M059J (cell line): ENCODE data around the gene DYNLT5. TPM values are rescaled to one million over a fixed set of nuclear protein-coding genes. Genes with fewer than 3 reads are reported as not detected.
"Not testable (repeated sequence)": the region's sequence is repeated elsewhere in the genome, so short reads cannot be mapped to it uniquely, and the experiment has no call there.

Experiments used
- DNase-seq: peaks from one replicate; pipeline ENCODE4 v3.0.0-alpha.2; 2012; ENCODE audit warnings: low read depth
- total RNA-seq: library from RNA; depleted of rRNA; stranded (reverse); fragments of >200 nt; shearing (Covaris generic); gene quantifications from 2 replicates; pipeline ENCODE4 v1.2.3, GENCODE V29; 2014

Gene DYNLT5
- total RNA-seq, 1 experiment from 2014 or later, result 7.8 TPM

DNA sequence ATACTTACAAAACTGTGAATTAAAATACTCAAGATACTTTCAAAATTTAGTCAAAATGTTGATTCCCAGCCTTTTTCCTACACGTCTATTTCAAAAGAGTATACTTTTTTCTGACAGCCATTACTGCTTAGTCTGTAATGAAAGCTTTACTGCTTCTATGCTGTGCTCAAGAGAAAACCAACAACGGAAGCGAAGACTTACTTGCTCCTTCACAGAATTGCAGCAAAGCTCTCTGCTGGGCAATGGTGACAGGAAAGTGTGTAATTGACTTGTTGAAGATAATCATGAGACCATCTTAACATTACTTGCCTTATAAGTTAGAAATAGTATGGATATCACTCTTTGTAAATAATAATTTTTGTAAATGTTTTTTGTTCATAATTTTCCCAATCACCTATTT lies 1.7 kb upstream of the DYNLT5 start:
- no peak for DNase-seq

DNA sequence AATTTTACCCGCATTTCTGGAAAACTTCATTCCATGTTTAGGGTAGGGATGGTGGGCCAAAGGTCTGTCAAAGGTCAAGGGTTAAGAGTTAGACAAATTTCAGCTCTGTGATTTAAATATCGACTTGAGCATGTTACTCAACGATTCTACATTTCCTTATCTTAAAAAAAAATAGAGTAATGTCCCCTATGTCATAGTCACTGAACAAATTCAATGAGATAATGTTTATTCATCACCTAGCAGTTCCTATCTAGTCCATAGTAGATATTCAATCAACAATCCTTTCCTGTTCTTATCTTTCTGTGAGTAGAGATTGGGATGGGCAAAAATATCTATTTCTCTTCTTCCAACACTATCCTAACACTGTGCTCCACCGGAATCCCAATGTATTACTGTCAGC lies 1.1 kb upstream of the DYNLT5 start:
- DNase-seq, result no peak

DNA sequence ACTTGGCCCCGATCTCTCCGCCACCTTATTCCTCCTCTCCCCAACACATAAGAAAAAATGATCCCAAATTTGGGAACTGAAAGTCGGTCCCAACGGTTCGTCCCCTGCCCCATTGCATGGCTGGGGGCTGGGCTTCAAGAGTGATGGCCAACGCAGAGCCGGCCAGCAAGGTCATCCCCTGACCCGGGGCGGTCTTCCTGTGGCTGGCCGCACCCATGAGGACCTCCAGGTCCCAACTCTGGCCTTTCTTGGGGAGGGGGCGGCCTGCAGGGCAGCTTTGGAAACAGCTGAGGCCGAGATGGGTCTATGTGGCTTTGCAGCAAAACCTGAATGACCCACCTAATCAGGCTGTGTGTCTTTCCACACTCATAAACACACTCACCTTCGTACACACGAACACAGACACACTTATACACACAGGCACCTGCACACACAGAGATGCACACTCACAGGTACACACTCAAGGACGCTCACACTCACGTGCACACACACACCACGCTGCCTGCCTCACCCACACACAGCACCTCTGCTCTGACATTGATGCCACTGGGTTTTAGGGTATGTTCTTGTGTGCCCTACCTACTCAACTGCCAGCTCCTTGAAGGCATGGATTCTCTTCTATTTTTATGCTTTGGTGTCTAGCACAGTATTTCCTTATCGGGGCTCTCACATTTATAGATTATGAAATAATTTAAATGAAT lies 562 bp downstream of the DYNLT5 start:
- DNase-seq, result no peak

DNA sequence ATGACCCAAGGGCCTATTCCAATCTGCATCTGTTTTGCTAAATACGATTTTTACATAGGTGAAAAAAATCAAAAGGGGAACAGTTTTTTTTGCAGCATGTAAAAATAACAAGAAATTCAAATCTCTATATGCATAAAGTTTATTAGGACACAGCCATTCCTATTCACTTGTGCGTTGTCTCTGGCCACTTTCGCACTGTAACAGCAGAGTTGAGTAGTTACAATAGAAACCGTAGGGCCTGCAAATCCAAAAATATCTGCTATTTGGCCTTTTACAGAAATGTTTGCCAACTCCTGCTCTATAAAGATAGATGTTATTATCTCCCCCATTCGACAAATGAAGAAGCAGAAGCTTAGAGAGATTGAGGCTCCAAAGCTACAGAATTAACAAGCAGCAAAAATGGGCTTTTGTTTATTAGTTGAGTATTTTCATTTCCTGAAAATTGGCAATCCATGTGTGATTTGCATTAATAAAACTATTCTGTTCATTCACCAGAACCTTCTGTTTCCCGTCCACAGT lies 5.5 kb downstream of the DYNLT5 start:
- no peak for DNase-seq

DNA sequence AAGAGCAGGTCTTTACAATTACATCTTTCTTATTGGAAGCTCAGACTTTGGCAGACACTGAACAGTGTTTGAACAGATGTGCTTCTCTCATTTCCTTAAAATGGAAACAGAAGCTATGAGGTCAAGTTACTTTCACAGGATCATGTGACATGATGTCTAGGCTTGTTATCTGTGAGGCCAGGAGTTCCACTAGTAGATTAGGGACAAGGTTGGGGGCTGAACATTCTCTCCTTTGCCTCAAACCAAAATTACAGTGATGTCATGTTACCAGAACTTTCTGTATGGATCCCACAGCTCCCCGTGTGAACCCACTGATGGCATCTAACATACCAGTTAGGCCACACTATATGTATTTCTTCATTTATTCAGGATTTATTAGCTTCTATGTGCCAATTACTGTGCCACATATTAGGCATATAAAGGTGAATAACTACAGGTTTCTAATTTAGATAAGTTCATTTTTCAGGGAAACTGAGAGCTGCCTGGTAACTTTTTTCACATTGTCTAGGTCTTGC lies 6.0 kb downstream of the DYNLT5 start:
- DNase-seq, result no peak

DNA sequence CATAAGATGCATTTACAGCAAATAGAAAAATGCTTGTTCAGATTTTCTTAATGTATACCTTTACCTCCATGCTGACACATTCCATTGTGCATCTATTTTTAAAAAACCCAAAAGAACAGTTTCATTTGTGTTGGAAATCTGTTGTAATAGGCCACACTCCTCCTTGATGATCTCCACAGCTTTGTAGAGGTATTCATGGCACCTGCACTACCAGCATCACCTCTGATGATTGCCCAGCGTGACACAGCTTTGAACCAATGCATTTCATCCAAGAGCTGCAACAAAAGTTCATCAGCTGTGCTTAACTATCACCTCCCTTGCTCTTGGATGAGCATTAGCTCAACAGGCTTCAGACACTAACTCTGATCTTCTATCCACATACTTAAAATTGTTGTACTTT lies 8.2 kb downstream of the DYNLT5 start:
- no peak for DNase-seq

DNA sequence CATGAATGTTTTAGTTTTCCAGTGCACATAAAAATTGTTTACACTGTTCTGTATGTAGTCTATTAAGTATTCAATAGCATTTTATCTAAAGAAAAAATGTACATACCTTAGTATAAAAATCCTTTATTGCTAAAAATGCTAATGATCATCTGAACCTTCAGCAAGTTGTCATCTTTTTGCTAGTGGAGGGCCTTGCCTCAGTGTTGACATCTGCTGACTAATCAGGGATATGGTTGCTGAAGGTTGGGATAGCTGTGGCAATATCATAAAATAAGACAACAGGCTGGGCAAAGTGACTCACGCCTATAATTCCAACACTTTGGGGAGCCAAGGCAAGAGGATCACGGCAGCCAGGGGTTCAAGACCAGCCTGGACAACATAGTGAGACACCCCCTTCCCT lies 9.0 kb downstream of the DYNLT5 start:
- DNase-seq, result peak; percentile 20

DNA sequence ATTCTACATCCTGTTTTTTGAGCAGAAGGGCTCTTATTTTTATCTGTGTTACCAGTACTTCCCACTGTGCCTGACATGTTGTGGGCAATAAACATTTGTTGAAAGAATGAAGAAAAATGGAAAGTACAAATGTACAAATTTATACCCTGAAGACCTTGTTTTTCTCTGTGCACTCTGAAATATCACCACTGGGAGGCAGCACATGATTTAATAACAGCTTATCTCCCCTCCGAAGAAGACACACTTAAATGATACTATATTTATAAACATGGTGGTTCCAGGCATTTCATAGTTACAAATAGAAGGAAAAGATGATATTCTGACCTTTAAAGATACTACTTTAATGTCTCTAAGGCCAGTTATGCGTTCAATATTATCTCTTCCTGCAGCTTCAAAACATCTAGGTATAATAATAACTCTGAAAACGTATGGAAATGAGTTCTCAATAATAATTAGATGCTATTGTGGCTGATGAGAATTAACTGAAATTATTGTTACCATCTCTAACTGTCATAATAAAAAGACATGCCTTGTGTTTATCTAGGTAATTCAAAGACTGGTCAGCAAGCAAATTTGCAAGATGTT lies 12.8 kb downstream of the DYNLT5 start:
- peak; percentile 55 for DNase-seq

DNA sequence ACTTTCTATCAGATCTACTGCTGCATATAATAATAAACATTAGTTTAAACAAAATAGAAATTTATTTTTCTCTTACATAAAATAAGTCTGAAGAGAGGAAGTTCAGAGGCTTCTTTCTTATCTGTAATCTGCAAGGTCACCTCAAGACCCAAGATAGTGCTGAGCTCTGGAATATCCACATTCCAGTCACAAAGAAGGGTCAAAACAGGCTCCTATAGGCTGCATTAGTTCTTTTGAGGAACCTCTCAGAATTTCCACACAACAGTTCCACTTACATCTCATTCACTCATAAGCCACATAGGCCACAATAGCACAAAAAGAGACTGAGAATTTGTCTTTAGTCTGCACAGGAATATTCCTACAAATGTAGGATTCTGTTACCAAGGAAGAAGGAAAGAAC lies 15.4 kb downstream of the DYNLT5 start:
- no peak for DNase-seq

DNA sequence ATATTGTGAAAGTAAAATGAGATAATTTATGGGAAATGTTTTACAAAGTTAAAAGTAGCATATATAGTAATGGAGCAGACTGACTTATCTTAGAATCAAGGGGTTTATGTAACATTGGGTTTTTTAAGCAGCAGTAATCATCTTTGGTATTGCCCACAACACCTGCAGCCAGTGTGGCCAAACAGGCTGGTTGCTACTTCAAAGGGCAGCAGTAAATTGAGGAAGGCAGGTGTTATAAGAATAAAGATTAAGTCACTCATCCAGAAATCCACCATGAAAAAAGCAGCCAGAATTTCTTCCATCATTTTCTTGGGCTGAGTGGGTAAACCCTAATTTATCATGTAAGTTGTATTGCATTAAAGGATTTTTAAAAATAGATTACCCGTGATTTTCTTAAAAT lies 16.7 kb downstream of the DYNLT5 start:
- DNase-seq, result no peak

DNA sequence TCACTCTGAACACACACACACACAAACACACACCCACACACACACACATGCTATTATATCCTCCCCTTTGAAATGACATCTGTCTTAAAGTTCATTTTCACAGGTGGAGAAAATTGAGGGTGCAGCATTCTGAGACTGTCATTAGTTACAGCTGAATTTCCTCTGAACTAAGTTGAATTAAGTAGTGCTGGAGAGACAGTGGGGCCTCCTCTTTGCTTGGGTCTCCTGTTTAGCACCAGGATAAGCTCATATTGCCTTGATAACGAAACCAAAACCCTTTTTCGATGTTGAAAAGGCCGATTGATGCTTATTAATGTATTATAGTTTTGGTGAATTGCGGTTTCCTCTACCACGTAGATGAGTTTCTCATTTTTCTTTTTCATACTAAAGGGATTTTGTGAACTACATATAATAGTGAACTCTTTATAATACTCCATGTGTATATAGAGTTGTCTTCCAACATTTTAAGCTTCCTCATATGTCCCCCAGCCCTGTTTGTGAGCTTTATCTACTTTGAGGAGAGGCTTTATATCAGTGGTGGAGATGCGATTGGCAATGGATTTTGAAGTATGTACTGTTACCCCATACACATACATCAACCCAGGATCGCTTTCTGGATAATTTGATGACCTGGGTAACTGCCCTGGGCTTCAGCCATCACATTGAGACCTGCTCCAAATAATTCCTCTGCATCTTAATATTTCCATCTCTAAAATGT lies 17.4 kb downstream of the DYNLT5 start:
- peak; percentile 17 for DNase-seq

DNA sequence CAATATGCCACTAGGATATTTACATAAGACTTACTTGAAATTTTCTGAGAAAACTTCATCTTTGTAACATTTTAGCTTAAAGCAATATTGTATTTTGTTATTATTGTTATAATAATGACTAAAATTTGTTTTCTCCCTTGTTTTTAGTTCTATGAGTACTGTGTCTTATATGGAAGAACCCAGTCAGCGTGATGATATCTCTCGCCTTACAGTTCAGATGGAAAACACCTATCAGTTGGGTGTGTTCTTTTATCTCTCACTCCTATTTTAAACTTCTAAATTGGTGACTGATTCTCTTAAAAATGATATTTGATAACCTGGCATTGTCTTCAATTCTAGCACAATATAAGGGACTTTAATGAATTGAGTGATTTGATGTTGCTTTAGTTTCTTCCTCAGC lies 18.0 kb downstream of the DYNLT5 start:
- DNase-seq, result no peak

DNA sequence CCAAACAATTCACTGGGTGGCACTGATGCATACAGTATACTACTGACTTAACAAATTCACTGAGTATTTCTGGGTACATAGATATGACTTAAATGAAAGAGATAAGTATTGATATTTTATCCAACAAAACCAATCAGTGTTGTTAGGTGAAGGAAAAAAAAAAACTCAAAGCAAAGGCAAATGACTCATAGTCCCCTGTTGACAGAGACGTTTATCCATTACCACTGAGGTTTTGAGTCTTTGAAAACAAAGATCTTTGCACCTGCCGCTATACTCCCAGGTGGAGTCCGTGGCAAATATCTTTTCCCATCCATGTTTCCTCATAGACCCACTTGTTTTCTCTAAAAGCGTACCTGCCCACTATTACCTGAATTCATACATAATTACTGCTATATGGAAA lies 18.4 kb downstream of the DYNLT5 start:
- DNase-seq, result no peak

DNA sequence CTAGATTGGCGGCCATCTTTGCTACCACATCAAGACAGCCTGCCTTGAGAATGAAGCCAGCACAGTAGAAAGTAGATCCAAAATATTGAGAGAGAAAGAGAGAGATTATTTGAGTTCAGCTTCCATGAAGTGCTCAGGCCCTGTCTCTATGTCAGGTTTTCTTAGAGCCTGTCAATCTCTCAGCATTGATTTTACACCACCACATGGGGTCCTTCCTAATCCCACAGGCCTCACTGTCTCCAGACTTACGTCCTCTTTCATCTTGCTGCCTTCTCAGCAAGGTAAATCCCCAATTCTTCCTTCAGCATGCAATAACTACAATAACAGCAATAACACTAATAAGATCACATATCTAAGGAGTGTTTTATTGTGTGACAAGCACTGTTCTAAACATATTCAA lies 21.0 kb downstream of the DYNLT5 start:
- no peak for DNase-seq

DNA sequence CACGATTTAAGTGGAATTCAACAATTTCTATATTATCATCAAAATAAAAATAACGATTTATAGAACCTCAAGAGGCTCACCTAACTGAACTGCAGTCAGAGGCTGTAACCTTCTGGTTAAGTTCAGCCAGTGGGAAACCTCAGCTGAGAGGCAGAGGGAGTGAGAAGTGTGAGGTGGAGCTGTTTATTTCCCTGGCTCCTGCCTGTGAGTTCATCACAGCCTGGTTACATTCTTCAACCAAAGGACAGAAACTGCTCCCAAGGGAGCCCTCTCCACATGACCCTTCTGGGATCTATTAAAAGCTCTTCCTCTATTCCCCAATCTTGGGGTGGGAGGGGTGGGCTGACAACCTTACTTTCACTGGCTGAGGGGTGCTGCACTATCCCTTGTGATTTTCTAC lies 22.2 kb downstream of the DYNLT5 start:
- no peak for DNase-seq

DNA sequence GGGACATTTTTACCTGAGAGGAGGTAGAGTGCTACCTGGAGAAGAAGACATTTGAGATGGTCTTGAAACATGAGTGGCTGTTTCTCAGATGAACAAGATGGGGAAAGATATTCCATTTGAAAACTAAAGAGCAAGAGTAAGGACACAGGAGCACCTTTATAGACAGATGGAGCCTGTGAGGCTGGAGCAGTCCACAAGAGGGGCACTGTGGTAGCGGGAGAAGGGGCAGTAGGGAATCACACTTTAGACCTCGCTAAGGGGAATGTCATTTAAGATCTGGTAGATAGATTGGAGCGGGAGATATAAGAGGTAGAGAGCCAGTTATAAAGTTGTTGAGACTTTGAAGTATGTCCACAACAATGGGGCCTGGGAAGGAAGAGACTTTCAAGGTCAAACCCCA lies 23.4 kb downstream of the DYNLT5 start:
- no peak for DNase-seq

DNA sequence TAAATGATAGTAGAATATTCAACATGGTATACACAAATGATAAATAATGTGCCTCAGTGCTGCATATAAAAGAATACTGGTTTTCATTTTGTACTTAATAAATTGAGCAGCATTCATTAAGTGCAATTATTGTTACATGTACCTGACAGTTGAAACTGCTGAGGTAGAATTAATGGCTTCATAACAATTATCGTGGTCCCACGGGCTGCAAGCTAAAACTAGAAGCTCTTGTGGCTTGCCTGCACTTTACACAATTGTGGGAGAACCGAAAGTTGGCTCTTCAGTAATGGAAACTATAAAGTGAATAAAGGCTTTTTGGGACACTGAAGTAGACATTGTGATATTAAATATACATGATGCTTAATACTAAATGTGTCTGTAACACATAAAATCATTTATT lies 25.6 kb downstream of the DYNLT5 start:
- no peak for DNase-seq

DNA sequence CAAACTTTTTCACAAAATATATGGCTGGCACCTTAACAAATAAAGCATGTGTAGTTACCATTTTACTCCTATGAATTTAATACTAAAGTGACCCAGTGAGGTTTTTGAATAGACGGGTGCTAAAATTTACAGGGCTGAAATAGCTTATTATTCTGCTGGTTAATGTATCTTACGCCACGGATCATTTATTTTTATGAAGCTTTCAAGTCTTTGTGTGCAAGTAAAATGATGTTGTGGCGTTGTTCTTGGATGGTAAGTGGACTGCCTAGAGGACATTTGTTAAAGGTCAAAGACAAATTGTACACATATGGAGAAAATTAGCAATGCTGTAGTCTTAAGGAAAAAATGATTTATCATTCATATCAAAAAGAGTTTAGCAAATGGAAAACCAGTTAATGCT lies 26.0 kb downstream of the DYNLT5 start:
- DNase-seq, result no peak

DNA sequence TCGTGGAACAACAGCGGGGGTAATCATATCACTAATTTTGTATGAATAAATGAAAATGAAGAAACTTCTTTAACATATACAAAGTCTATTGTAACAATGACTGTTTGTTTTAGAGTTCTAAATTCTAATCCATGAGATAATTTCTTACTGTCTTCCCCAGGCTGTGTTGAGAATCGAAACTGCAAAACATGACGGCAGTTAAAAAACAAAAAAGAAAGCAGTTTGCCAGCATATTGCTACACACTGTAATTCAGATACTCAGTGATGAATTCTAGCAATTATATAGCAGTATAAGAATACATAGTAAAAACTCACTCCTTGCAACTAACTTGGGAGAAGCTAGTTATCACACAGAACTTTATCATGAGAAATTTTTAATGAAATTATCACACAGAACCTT lies 26.7 kb downstream of the DYNLT5 start:
- no peak for DNase-seq

DNA sequence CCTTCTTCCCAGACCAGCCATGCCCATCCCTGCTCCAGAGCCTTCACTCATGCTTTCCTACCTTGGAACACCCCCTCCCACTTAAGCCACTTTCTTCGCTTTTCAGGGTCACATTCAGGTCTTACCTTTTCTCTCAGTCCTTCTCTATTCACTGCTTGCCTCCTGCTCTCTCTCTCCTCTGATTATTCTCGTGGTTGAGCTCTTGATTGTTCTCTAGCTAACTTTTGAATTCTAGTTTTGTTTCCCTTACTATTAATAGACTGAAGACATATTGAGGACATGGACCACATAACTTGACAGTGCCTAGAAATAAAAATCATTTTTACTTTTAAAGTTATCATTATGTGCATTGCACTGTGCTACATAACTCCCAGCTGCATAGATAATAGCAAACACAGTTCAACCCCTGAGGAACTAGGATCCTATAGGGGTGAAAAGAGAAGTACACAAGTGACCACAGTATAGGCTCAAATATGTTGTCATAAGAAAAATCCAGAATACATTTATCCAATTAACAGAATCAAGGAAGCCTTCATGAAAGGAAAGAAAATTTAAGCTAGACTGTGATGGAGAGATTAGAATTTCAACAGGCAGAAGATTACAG lies 27.3 kb downstream of the DYNLT5 start:
- DNase-seq, result no peak

DNA sequence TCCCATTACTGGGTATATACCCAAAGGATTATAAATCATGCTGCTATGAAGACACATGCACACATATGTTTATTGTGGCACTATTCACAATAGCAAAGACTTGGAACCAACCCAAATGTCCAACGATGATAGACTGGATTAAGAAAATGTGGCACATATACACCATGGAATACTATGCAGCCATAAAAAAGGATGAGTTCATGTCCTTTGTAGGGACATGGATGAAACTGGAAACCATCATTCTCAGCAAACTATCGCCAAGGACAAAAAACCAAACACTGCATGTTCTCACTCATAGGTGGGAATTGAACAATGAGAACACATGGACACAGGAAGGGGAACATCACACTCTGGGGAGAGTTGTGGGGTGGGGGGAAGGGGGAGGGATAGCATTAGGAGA lies 33.5 kb downstream of the DYNLT5 start:
- not testable (repeated sequence) for DNase-seq

DNA sequence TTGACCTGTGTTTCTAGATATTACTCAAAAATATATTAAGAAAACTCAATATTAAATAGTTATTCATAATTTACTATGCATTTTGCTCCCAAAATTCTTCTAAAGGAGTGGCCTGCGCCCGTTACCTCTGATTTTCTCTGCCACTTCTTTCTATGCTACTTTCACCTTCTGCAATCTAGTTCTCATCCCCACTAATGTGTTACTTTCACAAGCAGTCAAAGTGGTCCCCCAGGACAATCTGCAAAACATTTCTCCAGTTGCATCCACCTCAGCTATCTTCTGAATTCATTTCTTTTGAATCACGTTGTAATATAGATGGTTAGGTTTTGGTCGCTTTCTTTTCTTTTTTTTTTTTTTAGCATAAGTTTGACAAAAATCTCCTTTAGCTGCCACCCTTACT lies 35.4 kb downstream of the DYNLT5 start:
- DNase-seq, result no peak
